ENCODE measurements around the gene RNF38. TPM values are rescaled to one million over a fixed set of nuclear protein-coding genes. Genes with fewer than 3 reads are reported as not detected.

The RNF38 gene
- total RNA-seq, 1 experiment from 2014 or later: 18.1 TPM

DNA sequence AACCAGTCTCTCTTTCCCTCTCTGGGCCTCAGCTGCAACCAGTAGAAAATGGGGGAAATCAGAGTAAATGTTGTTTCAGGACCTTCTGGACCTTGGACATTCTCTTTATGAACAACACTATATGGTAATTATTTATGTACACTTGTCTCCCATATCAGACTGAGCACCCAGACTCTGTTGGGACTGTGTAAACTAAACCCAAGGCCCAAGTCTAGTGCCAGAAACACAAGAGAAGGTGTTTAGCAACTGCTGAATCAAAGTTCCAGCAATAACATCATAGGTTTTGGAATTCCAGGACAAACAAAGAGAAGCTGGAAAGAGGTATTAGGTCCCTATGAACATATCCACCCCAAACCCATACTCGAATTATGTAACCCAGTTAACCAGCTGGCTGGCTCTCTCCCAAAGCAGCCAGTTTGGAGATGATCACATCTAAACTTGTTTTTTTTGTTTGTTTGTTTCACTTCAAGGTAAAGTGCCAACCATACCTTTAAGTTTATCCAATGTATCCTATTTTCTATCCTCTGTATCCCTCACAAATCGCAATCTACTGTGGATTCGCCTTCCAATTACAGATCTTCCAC is 1.9 kb upstream of the RNF38 start:
- Histone ChIP-seq H3K9me3 (ENCODE audit: control insufficient read depth in 1 of 2, insufficient read depth in 1 of 2, low read depth in 1 of 2, low read length in 2 of 2) (no peaks in the 10 kb centered on the region), H3K36me3 (ENCODE audit: control insufficient read depth in 1 of 2, insufficient read depth in 2 of 2, low read length in 2 of 2) (no peaks in the 10 kb centered on the region), H3K4me1 (ENCODE audit: control insufficient read depth in 1 of 2, insufficient read depth in 2 of 2, low read length in 2 of 2) (peaks cover 7 to 22% of the 10 kb centered on the region in 2 experiments; a peak in 3 of 4 replicates), H3K79me2 (ENCODE audit: insufficient read depth, low read length) (peaks cover 30% of the 10 kb centered on the region), H2AFZ (ENCODE audit: low read depth, low read length, poor library complexity, severe bottlenecking) (no peak overlapping the region), H3K4me3 (replicated peaks in 1 of 2; ENCODE audit: low read depth in 1 of 2, low read length in 2 of 2) (peak overlapping the region in 1 of 2 experiments; percentile 65; a peak in 1 of 4 replicates), H3K27ac (ENCODE audit: low read depth, low read length) (no peak overlapping the region), H3K4me2 (ENCODE audit: low read length) (peak overlapping the region; percentile 90), H4K20me1 (ENCODE audit: insufficient read depth) (no peaks in the 10 kb centered on the region), H3K27me3 (ENCODE audit: insufficient read depth, low read length) (no peaks in the 10 kb centered on the region), H3K9ac (ENCODE audit: low read length) (peak overlapping the region; percentile 71), H3K9me2 (ENCODE audit: insufficient read depth) (no peaks in the 10 kb centered on the region)
- CTCF ChIA-PET: interaction anchor here (1.1 kb wide), 1 partner anchor 327 kb away, joined by 3 read pairs; no protein-coding TSS in a partner anchor
- BruUV-seq (replicated peaks): no TSS peak
- POLR2A ChIA-PET: interaction anchor here (0.6 kb wide), 1 partner anchor 80 kb away, joined by 3 read pairs; no protein-coding TSS in a partner anchor
- TF ChIP-seq RAD21 (IDR thresholded peaks at IDR 0.05; ENCODE audit: low read depth): no peak
- no peak for TF ChIP-seq JUND (IDR thresholded peaks at IDR 0.05)
- TF ChIP-seq POLR2AphosphoS5 (IDR thresholded peaks at IDR 0.05; ENCODE audit: low read depth, low read length): no peak
- TF ChIP-seq CBX3 (IDR thresholded peaks at IDR 0.05; ENCODE audit: low read depth): no peak
- TF ChIP-seq CEBPB (IDR thresholded peaks at IDR 0.05; ENCODE audit: low read depth): no peak
- no peak for TF ChIP-seq ELF1 (IDR thresholded peaks at IDR 0.05; ENCODE audit: borderline replicate concordance, low read depth)
- TF ChIP-seq, protein P1, sequence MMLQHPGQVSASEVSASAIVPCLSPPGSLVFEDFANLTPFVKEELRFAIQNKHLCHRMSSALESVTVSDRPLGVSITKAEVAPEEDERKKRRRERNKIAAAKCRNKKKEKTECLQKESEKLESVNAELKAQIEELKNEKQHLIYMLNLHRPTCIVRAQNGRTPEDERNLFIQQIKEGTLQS (IDR thresholded peaks at IDR 0.05): no peak
- TF ChIP-seq, protein P2, sequence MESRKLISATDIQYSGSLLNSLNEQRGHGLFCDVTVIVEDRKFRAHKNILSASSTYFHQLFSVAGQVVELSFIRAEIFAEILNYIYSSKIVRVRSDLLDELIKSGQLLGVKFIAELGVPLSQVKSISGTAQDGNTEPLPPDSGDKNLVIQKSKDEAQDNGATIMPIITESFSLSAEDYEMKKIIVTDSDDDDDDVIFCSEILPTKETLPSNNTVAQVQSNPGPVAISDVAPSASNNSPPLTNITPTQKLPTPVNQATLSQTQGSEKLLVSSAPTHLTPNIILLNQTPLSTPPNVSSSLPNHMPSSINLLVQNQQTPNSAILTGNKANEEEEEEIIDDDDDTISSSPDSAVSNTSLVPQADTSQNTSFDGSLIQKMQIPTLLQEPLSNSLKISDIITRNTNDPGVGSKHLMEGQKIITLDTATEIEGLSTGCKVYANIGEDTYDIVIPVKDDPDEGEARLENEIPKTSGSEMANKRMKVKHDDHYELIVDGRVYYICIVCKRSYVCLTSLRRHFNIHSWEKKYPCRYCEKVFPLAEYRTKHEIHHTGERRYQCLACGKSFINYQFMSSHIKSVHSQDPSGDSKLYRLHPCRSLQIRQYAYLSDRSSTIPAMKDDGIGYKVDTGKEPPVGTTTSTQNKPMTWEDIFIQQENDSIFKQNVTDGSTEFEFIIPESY (IDR thresholded peaks at IDR 0.05; ENCODE audit: extremely low read depth, insufficient replicate concordance, low read length): no peak
- no peak for TF ChIP-seq SIN3A (IDR thresholded peaks at IDR 0.05; ENCODE audit: low read depth)
- no peak for TF ChIP-seq SP1 (IDR thresholded peaks at IDR 0.05; ENCODE audit: low read depth)
- RAD21 ChIA-PET (ENCODE audit: low non-redundant PET in 1 of 2, low total read pairs in 2 of 2, uncharacterized antibody in 2 of 2, unreplicated experiment in 2 of 2): interaction anchor here in 1 of 2 experiments (0.6 kb wide), 1 partner anchor 152 kb away, joined by 4 read pairs; no protein-coding TSS in a partner anchor
- intact Hi-C loops (cut with micrococcal nuclease): loop anchor here (10.0 kb wide), 1 partner anchor 223 kb away; no protein-coding TSS in a partner anchor
- DNase-seq (ENCODE audit: low read depth, low spot score): no peak
- ATAC-seq: no peak
